ENCODE measurements around the gene CPM.
"Not testable (repeated sequence)": the region's sequence is repeated elsewhere in the genome, so short reads cannot be mapped to it uniquely, and the experiment has no call there.

CPM gene

DNA sequence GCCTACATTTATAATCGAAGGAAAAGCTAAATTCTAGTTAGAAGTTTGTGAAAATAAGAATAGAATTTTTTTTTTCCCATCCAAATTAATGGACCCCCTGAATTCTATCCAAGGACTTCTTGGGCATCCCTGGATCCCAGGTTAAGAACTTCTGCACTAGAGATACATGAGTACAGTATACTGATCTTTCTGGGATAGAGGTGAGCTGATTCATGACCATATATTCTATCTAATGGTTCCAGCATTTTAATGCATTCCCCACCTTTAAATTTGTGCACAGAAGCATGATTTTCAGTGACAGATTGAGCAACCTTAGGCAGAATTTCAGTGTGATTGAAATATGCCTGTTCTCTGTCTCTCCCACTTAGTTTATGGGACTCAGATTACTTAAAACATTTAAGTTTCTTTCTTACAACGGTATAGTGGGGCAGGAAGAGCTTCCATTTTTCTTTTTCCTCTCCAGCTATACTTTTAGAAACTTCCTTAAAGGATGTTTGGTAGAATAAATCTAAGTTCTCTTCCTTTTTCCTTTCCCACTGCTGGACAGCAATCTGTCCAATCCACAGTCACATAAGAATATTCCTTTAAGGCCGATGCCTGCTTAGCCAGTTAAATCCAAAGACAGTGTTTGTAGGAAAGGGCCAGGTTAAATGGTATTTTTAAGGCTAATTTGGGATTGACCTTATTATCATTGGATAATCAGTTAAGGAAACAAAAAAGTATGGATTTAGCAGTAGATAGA, 118.3 kb downstream of the CPM start:
- TF ChIP-seq, protein P1, sequence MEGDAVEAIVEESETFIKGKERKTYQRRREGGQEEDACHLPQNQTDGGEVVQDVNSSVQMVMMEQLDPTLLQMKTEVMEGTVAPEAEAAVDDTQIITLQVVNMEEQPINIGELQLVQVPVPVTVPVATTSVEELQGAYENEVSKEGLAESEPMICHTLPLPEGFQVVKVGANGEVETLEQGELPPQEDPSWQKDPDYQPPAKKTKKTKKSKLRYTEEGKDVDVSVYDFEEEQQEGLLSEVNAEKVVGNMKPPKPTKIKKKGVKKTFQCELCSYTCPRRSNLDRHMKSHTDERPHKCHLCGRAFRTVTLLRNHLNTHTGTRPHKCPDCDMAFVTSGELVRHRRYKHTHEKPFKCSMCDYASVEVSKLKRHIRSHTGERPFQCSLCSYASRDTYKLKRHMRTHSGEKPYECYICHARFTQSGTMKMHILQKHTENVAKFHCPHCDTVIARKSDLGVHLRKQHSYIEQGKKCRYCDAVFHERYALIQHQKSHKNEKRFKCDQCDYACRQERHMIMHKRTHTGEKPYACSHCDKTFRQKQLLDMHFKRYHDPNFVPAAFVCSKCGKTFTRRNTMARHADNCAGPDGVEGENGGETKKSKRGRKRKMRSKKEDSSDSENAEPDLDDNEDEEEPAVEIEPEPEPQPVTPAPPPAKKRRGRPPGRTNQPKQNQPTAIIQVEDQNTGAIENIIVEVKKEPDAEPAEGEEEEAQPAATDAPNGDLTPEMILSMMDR (IDR thresholded peaks at IDR 0.05) = no peak
- Histone ChIP-seq H3K27ac (no peak overlapping the region), H3K4me3 (peak overlapping the region; percentile 9)
- DNase-seq (ENCODE audit: low spot score) = no peak

GRCh38 chr12:68813242-68813593, 119.8 kb downstream of the CPM start:
- TF ChIP-seq, protein P1 (IDR thresholded peaks at IDR 0.05) = no peak
- Histone ChIP-seq H3K4me3 (no peak overlapping the region), H3K27ac (no peak overlapping the region)
- no peak for DNase-seq (ENCODE audit: low spot score)

- Histone ChIP-seq H3K27ac (no peak overlapping the region), H3K4me3 (peak overlapping the region; percentile 12)
- TF ChIP-seq, protein P1 (IDR thresholded peaks at IDR 0.05) = no peak
- no peak for DNase-seq (ENCODE audit: low spot score)
These were observed 120.3 kb downstream of the CPM start for GRCh38 chr12:68812553-68813241.

DNA sequence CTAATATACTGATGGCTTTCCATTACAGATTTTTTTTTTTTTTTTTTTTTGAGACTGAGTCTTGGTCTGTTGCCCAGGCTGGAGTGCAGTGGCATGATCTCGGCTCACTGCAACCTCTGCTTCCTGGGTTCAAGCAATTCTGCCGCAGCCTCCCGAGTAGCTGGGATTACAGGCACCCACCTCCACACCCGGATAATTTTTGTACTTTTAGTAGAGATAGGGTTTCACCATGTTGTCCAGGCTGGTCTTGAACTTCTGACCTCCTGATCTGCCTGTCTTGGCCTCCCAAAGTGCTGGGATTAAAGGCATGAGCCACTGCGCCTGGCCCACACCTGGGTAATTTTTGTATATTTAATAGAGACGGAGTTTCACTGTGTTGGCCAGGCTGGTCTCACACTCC, 121.4 kb downstream of the CPM start:
- H3K4me3 ChIP-seq = peak overlapping the region; percentile 23
- not testable (repeated sequence) for DNase-seq (ENCODE audit: low spot score); H3K27ac ChIP-seq

DNA sequence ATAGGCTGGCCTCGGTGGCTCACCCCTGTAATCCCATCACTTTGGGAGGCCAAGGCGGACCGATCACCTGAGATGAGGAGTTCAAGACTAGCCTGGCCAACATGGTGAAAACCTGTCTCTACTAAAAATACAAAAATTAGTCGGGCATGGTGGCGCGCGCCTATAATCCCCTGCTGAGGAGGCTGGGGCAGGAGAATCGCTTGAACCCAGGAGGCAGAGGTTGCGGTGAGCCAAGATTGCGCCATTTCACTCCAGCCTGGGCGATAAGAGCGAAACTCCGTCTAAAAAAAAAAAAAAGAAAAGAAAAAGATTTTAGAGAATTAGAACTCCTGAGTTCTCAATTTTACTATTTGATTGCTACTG, 123.0 kb downstream of the CPM start:
- not testable (repeated sequence) for H3K27ac ChIP-seq; DNase-seq (ENCODE audit: low spot score)
- H3K4me3 ChIP-seq = peak overlapping the region; percentile 93

GRCh38 chr12:68809190-68810026, 123.6 kb downstream of the CPM start:
- TF ChIP-seq, protein P1 (IDR thresholded peaks at IDR 0.05) = no peak
- H3K4me3 ChIP-seq = peak overlapping the region; percentile 93
- H3K27ac ChIP-seq = peak overlapping the region; percentile 97 to 98
- no peak for DNase-seq (ENCODE audit: low spot score)

DNA sequence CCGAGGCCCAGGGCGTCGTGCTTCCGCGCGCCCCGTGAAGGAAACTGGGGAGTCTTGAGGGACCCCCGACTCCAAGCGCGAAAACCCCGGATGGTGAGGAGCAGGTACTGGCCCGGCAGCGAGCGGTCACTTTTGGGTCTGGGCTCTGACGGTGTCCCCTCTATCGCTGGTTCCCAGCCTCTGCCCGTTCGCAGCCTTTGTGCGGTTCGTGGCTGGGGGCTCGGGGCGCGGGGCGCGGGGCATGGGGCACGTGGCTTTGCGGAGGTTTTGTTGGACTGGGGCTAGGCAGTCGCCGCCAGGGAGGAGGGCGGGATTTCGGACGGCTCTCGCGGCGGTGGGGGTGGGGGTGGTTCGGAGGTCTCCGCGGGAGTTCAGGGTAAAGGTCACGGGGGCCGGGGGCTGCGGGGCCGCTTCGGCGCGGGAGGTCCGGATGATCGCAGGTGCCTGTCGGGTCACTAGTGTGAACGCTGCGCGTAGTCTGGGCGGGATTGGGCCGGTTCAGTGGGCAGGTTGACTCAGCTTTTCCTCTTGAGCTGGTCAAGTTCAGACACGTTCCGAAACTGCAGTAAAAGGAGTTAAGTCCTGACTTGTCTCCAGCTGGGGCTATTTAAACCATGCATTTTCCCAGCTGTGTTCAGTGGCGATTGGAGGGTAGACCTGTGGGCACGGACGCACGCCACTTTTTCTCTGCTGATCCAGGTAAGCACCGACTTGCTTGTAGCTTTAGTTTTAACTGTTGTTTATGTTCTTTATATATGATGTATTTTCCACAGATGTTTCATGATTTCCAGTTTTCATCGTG, 124.4 kb downstream of the CPM start:
- peak; percentile 91 for DNase-seq (ENCODE audit: low spot score)
- Histone ChIP-seq H3K27ac (peak overlapping the region; percentile 97 to 98), H3K4me3 (peak overlapping the region; percentile 93)
- TF ChIP-seq, protein P1 (IDR thresholded peaks at IDR 0.05) = no peak
